GM18517 (cell line): ENCODE results near the gene TBXA2R.
"Not testable (repeated sequence)": the region's sequence is repeated elsewhere in the genome, so short reads cannot be mapped to it uniquely, and the experiment has no call there.

Experiments
- ATAC-seq: cut with Tn5 transposase; IDR thresholded peaks from one replicate; pipeline ENCODE4 v1.9.1; 2021; ENCODE audit warnings: mild to moderate bottlenecking, moderate library complexity; ENCODE audit not compliant: unreplicated experiment

The TBXA2R gene

GRCh38 chr19:3584036-3584802 lies 22.5 kb downstream of the TBXA2R start:
- ATAC-seq = not testable (repeated sequence)

GRCh38 chr19:3581792-3582191 lies 24.9 kb downstream of the TBXA2R start:
- not testable (repeated sequence) for ATAC-seq

DNA sequence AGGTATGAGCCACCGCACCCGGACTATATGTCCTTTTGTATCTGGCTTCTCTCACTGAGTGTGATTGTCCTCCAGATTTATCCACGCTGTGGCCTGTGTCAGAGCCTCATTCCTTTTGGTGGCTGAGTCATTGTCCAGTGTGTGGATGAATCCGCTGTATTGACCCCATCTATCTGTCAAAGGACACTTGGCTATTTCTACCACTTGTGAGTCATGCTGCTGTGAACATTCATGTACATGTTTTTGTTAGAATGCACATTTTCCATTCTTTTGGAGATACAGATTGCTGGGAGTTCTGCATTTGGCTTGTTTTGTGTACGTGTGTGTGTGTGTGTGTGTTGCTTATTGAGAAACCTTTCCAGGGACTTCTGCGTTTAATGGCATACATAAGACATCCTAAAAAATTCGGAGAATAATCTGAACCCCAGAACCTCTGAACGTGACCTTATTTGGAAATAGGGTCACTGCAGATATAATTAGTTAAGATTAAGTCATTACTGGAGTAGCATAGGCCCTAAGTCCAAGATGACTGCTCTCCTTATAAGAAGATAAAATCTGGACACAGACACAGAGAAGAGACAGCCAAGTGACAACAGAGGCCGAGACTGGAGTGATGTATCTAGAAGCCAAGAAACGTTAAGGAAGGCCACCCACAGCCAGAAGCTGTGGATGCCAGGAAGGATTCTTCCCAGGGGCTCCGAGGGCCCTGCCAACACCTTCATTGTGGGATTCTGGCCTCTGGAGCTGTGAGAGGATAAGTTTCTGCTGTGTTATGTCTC lies 26.3 kb downstream of the TBXA2R start:
- no peak for ATAC-seq

DNA sequence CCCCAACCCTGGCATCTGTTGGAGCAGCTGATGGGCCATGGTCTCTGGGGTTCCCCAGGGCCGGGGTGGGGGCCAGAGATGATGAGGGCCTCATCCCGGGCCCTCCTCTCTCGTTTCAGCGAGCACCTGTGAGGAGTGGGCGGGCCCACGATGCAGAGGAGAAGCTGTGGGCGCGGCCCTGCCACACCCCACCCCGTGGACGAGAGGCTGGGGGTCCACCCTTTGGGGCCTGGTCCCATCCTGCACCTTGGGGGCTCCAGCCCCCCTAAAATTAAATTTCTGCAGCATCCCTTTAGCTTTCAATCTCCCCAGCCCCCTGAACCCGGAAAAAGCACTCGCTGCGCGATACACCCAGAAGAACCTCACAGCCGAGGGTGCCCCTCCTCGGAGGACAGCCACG lies 28.3 kb downstream of the TBXA2R start:
- ATAC-seq = no peak

DNA sequence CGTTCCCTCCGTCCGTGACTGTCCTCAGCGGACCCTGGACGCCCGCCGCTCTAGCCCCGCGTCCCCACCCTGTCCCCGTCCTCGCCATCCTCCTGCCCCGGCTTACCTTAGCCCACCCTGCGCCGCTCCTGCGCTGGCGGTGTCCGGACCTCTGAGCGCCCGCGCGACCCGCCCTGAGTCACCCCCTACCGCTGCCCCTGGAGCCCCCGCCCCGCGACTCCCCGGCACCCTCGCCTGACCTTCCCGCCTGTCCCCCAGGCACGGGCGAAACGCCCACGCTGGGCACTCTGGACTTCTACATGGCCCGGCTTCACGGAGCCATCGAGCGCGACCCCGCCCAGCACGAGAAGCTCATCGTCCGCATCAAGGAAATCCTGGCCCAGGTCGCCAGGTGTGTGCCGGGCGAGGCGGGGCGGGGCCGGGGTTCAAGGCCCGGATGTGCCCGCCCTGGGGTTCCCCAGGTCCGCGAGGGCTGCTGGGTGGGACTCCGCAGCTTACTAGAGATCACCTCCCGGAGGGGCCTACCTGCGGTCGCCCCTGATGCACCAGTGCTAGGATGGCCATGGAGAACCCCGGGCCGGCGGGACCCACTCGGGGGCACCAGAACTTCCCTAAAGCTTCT lies 28.8 kb downstream of the TBXA2R start:
- no peak for ATAC-seq

- ATAC-seq = no peak
Observed at GRCh38 chr19:3576696-3577443, 29.8 kb downstream of the TBXA2R start.

- no peak for ATAC-seq
Observed at GRCh38 chr19:3575949-3576673, 30.6 kb downstream of the TBXA2R start.

- ATAC-seq = no peak
Observed at GRCh38 chr19:3575260-3575741, 31.4 kb downstream of the TBXA2R start.

GRCh38 chr19:3573858-3574637 lies 32.6 kb downstream of the TBXA2R start:
- no peak for ATAC-seq

DNA sequence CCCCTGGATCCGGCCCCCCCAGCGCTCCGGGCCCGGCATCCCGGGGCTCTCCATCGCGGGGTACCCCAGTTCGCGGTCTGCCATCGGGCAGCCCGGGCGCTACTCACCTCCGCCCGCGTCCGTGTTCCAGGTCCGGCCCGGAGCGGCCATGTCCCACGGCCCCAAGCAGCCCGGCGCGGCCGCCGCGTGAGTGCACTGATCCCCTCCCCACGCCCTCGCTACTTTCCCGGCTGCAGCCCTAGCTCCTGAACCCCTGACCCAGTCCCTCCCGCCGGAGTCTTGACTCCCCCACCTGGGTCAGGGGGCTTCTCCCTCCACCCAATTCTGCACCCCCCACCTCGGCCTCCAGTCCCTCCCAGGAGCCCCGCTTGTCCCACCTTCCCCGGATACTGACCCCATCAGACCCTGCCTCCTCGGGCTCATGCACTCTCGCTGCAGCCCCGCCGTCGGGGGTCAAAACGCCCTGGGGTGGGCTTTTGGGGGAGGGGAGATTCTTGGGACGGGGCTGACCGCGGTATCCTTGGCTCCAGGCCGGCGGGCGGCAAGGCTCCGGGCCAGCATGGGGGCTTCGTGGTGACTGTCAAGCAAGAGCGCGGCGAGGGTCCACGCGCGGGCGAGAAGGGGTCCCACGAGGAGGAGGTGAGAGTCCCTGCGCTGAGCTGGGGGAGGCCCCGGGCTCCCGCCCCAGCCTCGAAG lies 33.4 kb downstream of the TBXA2R start:
- ATAC-seq = no peak

DNA sequence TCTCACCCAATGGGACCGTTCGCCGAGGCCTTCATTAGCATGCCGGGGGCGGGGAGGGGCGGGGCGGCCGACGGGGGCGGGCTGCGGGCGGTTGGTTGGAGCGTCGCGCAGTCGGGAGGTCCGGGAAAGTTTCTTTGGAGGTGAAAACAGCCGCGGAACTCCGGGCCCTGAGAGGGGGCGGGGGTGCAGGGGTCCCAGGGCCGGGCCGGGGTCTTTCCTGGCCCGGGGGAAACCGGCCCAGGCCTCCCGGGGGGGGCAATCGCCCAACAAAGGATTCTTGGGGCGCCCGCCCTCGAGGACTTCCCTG lies 33.9 kb downstream of the TBXA2R start, which contains the start of gene HMG20B:
TSS of gene HMG20B (plus strand) at position 90 of the 307 bp plus-strand sequence. CDS start 366 bp downstream, outside the sequence.
- peak; percentile 1 for ATAC-seq

- ATAC-seq = peak; percentile 92
Observed at GRCh38 chr19:3572132-3572854, 34.4 kb downstream of the TBXA2R start.

GRCh38 chr19:3570606-3571011 lies 36.1 kb downstream of the TBXA2R start:
- no peak for ATAC-seq

GRCh38 chr19:3570042-3570441 lies 36.6 kb downstream of the TBXA2R start:
- ATAC-seq = not testable (repeated sequence)

- ATAC-seq = no peak
Observed at GRCh38 chr19:3565139-3565538, 41.5 kb downstream of the TBXA2R start.

- no peak for ATAC-seq
Observed at GRCh38 chr19:3563709-3564524, 42.8 kb downstream of the TBXA2R start.

DNA sequence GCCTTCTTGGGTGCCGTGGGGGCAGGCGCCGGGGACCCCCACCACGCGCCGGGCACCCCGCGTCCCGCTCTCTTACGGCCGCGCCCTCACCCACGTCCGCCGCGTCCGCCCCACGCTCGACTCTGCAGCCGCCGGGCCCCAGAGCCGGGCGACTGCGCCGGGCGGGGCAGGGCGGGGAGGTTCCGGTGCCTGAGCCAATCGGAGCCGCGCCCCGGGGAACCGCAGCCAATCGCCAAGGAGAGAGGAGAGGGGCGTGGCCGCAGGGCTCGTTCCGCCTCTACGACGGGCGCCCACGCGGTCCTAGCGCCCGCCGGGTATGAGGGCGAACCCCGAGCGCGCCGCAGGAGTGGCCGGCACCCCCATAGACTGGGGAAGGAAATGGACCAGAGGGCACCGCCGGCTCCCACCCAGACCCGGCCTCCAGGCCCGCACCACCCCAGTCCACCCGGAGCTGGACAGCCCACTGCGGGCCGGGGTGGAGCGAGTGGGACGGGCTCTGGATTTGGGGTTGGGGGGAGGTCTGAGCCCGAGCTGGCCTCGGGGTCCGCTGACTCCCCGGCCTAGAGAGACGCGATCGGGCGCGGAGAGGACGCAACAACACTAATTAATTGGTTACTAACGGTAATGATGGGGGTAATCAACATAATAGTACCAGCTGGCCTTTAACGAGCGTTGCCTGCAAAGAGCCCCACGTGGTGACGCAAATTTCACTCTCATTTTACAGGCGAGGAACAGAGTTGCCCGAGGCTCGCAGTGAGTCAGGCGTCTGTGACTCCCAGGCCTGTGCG lies 49.0 kb downstream of the TBXA2R start, which contains the start of gene MFSD12:
TSS of gene MFSD12 (minus strand) at position 126 of the 788 bp plus-strand sequence. CDS start 183 bp downstream, outside the sequence.
- peak; percentile 68 for ATAC-seq
